ENCODE measurements around the gene AJM1. TPM values are rescaled to one million over a fixed set of nuclear protein-coding genes. Genes with fewer than 3 reads are reported as not detected.
A peak's percentile ranks its signal among the peaks of the same experiment; 100 is the strongest.

The AJM1 gene
- total RNA-seq, 2 experiments from 2014 or later, result 2.4 to 5.1 TPM

- intact Hi-C loops (cut with micrococcal nuclease; ENCODE audit: unreplicated experiment), result loop anchor here (1.0 to 2.0 kb wide), 3 partner anchors 16 to 41 kb away; partner anchors contain the start of genes EDF1 and TRAF2
- H4K20me1 ChIP-seq (ENCODE audit: insufficient read depth, low read length), result no peaks in the 10 kb centered on the region
- H3K4me3 ChIP-seq (ENCODE audit: low read depth, low read length, poor library complexity, severe bottlenecking), result peak overlapping the region; percentile 87
- ChIA-PET POLR2A (no interaction called here), CTCF (ENCODE audit: unreplicated experiment) (no interaction called here)
- peaks cover 4% of the 10 kb centered on the region for H3K36me3 ChIP-seq (ENCODE audit: insufficient read depth, low read length)
- no peak overlapping the region for H2AFZ ChIP-seq (ENCODE audit: low read length)
- H3K4me1 ChIP-seq (ENCODE audit: insufficient read depth, low read length, poor library complexity, severe bottlenecking), result peaks cover 10% of the 10 kb centered on the region
- no peaks in the 10 kb centered on the region for H3K79me2 ChIP-seq (ENCODE audit: insufficient read depth, low read depth, low read length)
- TF ChIP-seq CTCF (conservative IDR thresholded peaks at IDR 0.05; ENCODE audit: low read length), result no peak
- DNase-seq (ENCODE audit: low spot score), result no peak
- BruUV-seq (replicated peaks), result no TSS peak
- H3K4me2 ChIP-seq (ENCODE audit: low read length), result peak overlapping the region; percentile 76
- no peak overlapping the region for H3K27ac ChIP-seq (ENCODE audit: low read depth, low read length, poor library complexity, severe bottlenecking)
- H3K9me2 ChIP-seq (ENCODE audit: insufficient read depth, low read length), result no peaks in the 10 kb centered on the region
- H3K9me3 ChIP-seq (ENCODE audit: low read length), result no peaks in the 10 kb centered on the region
Observed at GRCh38 chr9:136849960-136850865, 7.9 kb downstream of the AJM1 start.

- no peaks in the 10 kb centered on the region for H3K9me2 ChIP-seq (ENCODE audit: insufficient read depth, low read length)
- intact Hi-C loops (cut with micrococcal nuclease; ENCODE audit: unreplicated experiment), result no loop called here
- H4K20me1 ChIP-seq (ENCODE audit: insufficient read depth, low read length), result no peaks in the 10 kb centered on the region
- peaks cover 4% of the 10 kb centered on the region for H3K36me3 ChIP-seq (ENCODE audit: insufficient read depth, low read length)
- DNase-seq (ENCODE audit: low spot score), result no peak
- no peak overlapping the region for H3K27ac ChIP-seq (ENCODE audit: low read depth, low read length, poor library complexity, severe bottlenecking)
- H3K9me3 ChIP-seq (ENCODE audit: low read length), result no peaks in the 10 kb centered on the region
- no peak overlapping the region for H3K4me2 ChIP-seq (ENCODE audit: low read length)
- H3K79me2 ChIP-seq (ENCODE audit: insufficient read depth, low read depth, low read length), result no peaks in the 10 kb centered on the region
- no TSS peak for BruUV-seq (replicated peaks)
- H2AFZ ChIP-seq (ENCODE audit: low read length), result no peak overlapping the region
- peaks cover 10% of the 10 kb centered on the region for H3K4me1 ChIP-seq (ENCODE audit: insufficient read depth, low read length, poor library complexity, severe bottlenecking)
- CTCF ChIA-PET (ENCODE audit: unreplicated experiment), result no interaction called here
- POLR2A ChIA-PET, result no interaction called here
- TF ChIP-seq CTCF (conservative IDR thresholded peaks at IDR 0.05; ENCODE audit: low read length), result no peak
- TF ChIP-seq EZH2phosphoT487 (IDR thresholded peaks at IDR 0.05; ENCODE audit: borderline replicate concordance, low read depth, low read length), result no peak
- H3K4me3 ChIP-seq (ENCODE audit: low read depth, low read length, poor library complexity, severe bottlenecking), result no peak overlapping the region
Observed at GRCh38 chr9:136850866-136851775, 8.8 kb downstream of the AJM1 start.

All from OCI-LY7 (cell line).